ENCODE data around the gene MRM3. TPM values are rescaled to one million over a fixed set of nuclear protein-coding genes. Genes with fewer than 3 reads are reported as not detected.
"Not testable (repeated sequence)": the region's sequence is repeated elsewhere in the genome, so short reads cannot be mapped to it uniquely, and the experiment has no call there.

The MRM3 gene
- total RNA-seq, 5 donors from 2014 or later (not counting 1 experiment from before 2014, with no cell fraction given) = 23.0 to 34.1 (median 25.6) TPM

DNA sequence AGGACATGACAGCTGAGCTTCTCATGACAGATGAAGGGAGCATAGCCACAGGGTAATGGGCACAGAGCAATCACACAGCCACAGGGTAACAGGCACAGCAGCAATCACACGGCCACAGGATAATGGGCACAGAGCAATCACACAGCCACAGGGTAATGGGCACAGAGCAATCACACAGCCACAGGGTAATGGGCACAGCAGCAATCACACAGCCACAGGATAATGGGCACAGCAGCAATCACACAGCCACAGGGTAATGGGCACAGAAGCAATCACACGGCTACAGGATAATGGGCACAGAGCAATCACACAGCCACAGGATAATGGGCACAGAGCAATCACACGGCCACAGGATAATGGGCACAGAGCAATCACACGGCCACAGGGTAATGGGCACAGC is 33.5 kb upstream of the MRM3 start:
- DNase-seq; H3K27me3 ChIP-seq (replicated peaks in 1 of 2; ENCODE audit: control insufficient read depth in 2 of 2, extremely low read depth in 1 of 2, insufficient read depth in 2 of 2, low read length in 1 of 2); H3K27me3 Mint-ChIP-seq; H3K9me3 Mint-ChIP-seq; H3K4me3 ChIP-seq (ENCODE audit: control insufficient read depth in 1 of 2, extremely low read depth in 1 of 2, low read length in 1 of 2); POLR2A ChIA-PET; H3K4me3 Mint-ChIP-seq; ATAC-seq (replicated peaks in 1 of 4); H3K27ac Mint-ChIP-seq; H3K9me3 ChIP-seq; CTCF ChIA-PET; H3K27ac ChIP-seq (ENCODE audit: low read length): not testable (repeated sequence)
- Mint-ChIP-seq H3K36me3 (peaks cover 27% of the 10 kb centered on the region), H3K4me1 (peaks cover 32 to 43% (median 42%) of the 10 kb centered on the region in 3 donors)
- peaks cover 8 to 29% of the 10 kb centered on the region in 2 experiments for H3K4me1 ChIP-seq (ENCODE audit: control insufficient read depth in 1 of 2, extremely low read depth in 1 of 2, insufficient read depth in 2 of 2, low read length in 2 of 2)
- peaks cover 9 to 37% of the 10 kb centered on the region in 2 donors for H3K36me3 ChIP-seq (ENCODE audit: control insufficient read depth in 2 of 2, extremely low read depth in 1 of 2, insufficient read depth in 1 of 2, low read length in 1 of 2)
- WGBS (ENCODE audit: insufficient coverage) = no CpG with 5 or more reads among the region's 4 CpGs

DNA sequence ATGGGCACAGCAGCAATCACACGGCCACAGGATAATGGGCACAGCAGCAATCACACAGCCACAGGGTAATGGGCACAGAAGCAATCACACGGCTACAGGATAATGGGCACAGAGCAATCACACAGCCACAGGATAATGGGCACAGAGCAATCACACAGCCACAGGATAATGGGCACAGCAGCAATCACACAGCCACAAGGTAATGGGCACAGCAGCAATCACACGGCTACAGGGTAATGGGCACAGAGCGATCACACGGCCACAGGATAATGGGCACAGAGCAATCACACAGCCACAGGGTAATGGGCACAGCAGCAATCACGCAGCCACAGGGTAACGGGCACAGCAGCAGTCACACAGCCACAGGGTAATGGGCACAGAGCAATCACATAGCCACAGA is 32.8 kb upstream of the MRM3 start:
- DNase-seq; H3K27ac ChIP-seq (ENCODE audit: low read length); H3K4me3 ChIP-seq (ENCODE audit: control insufficient read depth in 1 of 2, extremely low read depth in 1 of 2, low read length in 1 of 2); ATAC-seq (replicated peaks in 1 of 4); H3K9me3 Mint-ChIP-seq; H3K27ac Mint-ChIP-seq; H3K27me3 ChIP-seq (replicated peaks in 1 of 2; ENCODE audit: control insufficient read depth in 2 of 2, extremely low read depth in 1 of 2, insufficient read depth in 2 of 2, low read length in 1 of 2); H3K27me3 Mint-ChIP-seq; POLR2A ChIA-PET; CTCF ChIA-PET; H3K9me3 ChIP-seq: not testable (repeated sequence)
- peaks cover 8 to 29% of the 10 kb centered on the region in 2 experiments for H3K4me1 ChIP-seq (ENCODE audit: control insufficient read depth in 1 of 2, extremely low read depth in 1 of 2, insufficient read depth in 2 of 2, low read length in 2 of 2)
- Mint-ChIP-seq H3K36me3 (peaks cover 21% of the 10 kb centered on the region), H3K4me1 (peaks cover 32 to 43% (median 42%) of the 10 kb centered on the region in 3 donors), H3K4me3 (peak overlapping the region in 2 of 3 donors; percentile 0 to 98)
- H3K36me3 ChIP-seq (ENCODE audit: control insufficient read depth in 2 of 2, extremely low read depth in 1 of 2, insufficient read depth in 1 of 2, low read length in 1 of 2) = peaks cover 9 to 33% of the 10 kb centered on the region in 2 donors
- 94% methylated on average over 6 of the region's 7 CpGs for WGBS (ENCODE audit: insufficient coverage)

DNA sequence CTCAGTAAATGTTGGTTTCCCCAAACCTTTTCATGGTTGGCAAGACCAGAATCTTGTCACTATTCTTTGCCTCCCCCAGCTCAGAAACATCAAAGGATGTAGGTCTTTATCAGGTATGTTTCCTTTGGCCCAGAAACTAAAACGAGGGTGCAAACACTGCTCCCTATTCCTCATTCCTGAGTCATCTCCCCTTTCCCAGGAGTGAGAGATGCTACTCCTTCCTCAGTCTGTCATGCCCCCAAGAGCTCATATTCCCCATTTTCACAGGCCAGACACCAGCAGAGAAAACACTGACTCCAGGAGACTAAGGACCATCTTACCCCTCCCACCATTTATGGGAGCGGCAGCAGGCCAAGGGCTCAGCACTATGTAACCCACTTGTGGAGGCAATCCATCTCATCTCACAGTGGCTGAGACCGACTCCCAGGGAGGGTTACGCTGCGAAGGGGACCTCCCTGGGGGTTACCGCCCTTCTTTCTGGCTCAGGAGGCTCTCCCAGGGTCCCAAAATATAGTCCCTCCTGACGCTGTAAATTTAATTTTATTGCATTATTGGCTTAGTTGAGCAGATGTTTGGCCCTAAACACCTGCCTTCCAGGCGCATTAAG is 31.6 kb upstream of the MRM3 start:
- peaks cover 19% of the 10 kb centered on the region for H3K36me3 Mint-ChIP-seq
- H3K27ac ChIP-seq (ENCODE audit: low read length) = no peak overlapping the region
- H3K9me3 Mint-ChIP-seq = no peaks in the 10 kb centered on the region
- peaks cover 8 to 29% of the 10 kb centered on the region in 2 experiments for H3K4me1 ChIP-seq (ENCODE audit: control insufficient read depth in 1 of 2, extremely low read depth in 1 of 2, insufficient read depth in 2 of 2, low read length in 2 of 2)
- peak overlapping the region; percentile 91 to 98 (median 91) for H3K4me3 Mint-ChIP-seq
- peak overlapping the region in 1 of 2 donors; percentile 83 for H3K4me3 ChIP-seq (ENCODE audit: control insufficient read depth in 1 of 2, extremely low read depth in 1 of 2, low read length in 1 of 2)
- no peak for ATAC-seq (replicated peaks in 1 of 4)
- DNase-seq = no peak
- H3K36me3 ChIP-seq (ENCODE audit: control insufficient read depth in 2 of 2, extremely low read depth in 1 of 2, insufficient read depth in 1 of 2, low read length in 1 of 2) = peaks cover 0 to 22% of the 10 kb centered on the region in 2 donors
- ChIA-PET CTCF (interaction anchor here (0.5 to 1.0 kb wide), 4 partner anchors 32 to 251 kb away, joined by 3 to 4 read pairs (median 3); partner anchors contain the start of gene TIMM22 (in 1 of the 2)), POLR2A (no interaction called here)
- WGBS (ENCODE audit: insufficient coverage) = 80% methylated on average over 3 of the region's 8 CpGs
- peaks cover 32 to 43% (median 42%) of the 10 kb centered on the region in 3 donors for H3K4me1 Mint-ChIP-seq
- peak overlapping the region; percentile 49 to 53 for H3K27ac Mint-ChIP-seq
- H3K27me3 Mint-ChIP-seq = no peaks in the 10 kb centered on the region
- no peaks in the 10 kb centered on the region for H3K27me3 ChIP-seq (replicated peaks in 1 of 2; ENCODE audit: control insufficient read depth in 2 of 2, extremely low read depth in 1 of 2, insufficient read depth in 2 of 2, low read length in 1 of 2)
- no peaks in the 10 kb centered on the region for H3K9me3 ChIP-seq

DNA sequence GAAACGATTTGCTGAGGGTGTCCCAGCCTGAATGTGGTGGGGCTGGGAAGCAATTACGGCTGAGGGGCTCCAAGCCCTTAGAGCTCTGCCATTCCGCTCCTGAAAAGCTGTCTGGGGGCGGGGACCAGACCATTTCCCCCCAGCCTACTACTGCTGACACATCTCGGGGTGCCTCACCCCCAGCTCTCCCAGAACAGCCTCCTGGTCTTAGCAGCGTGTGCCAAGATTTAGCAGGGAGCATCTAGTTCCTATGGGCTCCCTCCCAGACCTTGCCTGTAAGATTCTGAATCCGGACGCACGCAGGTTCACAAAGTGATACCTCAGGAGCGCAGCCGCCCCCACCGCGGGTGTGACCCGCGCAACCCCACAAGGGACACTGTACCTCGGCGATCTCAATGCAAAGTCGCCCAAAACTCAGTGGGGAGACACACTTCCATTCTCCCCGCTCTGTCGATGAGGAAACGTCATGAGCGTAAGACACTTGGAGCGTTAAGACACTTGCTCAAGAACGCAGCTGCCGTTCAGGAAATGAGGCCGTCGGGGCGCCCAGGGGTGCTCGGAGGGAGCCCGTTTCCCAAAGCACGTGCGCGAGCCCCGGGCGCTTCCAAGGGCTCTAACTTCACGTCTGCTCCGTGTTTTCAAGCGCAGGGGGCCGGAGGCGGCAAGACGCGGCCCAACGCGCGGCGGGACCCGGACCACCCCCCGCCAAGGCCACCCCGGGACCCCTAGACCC is 30.7 kb upstream of the MRM3 start:
- peaks cover 8 to 29% of the 10 kb centered on the region in 2 experiments for H3K4me1 ChIP-seq (ENCODE audit: control insufficient read depth in 1 of 2, extremely low read depth in 1 of 2, insufficient read depth in 2 of 2, low read length in 2 of 2)
- POLR2A ChIA-PET = no interaction called here
- Mint-ChIP-seq H3K4me1 (peaks cover 32 to 43% (median 42%) of the 10 kb centered on the region in 3 donors), H3K9me3 (no peaks in the 10 kb centered on the region), H3K36me3 (peaks cover 12% of the 10 kb centered on the region), H3K27ac (peak overlapping the region; percentile 90 to 92), H3K4me3 (peak overlapping the region; percentile 91 to 98 (median 91)), H3K27me3 (no peaks in the 10 kb centered on the region)
- H3K36me3 ChIP-seq (ENCODE audit: control insufficient read depth in 2 of 2, extremely low read depth in 1 of 2, insufficient read depth in 1 of 2, low read length in 1 of 2) = peaks cover 0 to 13% of the 10 kb centered on the region in 2 donors
- WGBS (ENCODE audit: insufficient coverage) = under 1% methylated on average over 46 of the region's 49 CpGs
- peak; percentile 50 to 61 (median 59) for ATAC-seq (replicated peaks in 1 of 4)
- peak in 34 of 35 experiments; percentile 5 to 72 (median 50) for DNase-seq
- CTCF ChIA-PET = no interaction called here
- no peak overlapping the region for H3K27ac ChIP-seq (ENCODE audit: low read length)
- no peaks in the 10 kb centered on the region for H3K27me3 ChIP-seq (replicated peaks in 1 of 2; ENCODE audit: control insufficient read depth in 2 of 2, extremely low read depth in 1 of 2, insufficient read depth in 2 of 2, low read length in 1 of 2)
- no peaks in the 10 kb centered on the region for H3K9me3 ChIP-seq
- peak overlapping the region; percentile 70 to 83 for H3K4me3 ChIP-seq (ENCODE audit: control insufficient read depth in 1 of 2, extremely low read depth in 1 of 2, low read length in 1 of 2)

DNA sequence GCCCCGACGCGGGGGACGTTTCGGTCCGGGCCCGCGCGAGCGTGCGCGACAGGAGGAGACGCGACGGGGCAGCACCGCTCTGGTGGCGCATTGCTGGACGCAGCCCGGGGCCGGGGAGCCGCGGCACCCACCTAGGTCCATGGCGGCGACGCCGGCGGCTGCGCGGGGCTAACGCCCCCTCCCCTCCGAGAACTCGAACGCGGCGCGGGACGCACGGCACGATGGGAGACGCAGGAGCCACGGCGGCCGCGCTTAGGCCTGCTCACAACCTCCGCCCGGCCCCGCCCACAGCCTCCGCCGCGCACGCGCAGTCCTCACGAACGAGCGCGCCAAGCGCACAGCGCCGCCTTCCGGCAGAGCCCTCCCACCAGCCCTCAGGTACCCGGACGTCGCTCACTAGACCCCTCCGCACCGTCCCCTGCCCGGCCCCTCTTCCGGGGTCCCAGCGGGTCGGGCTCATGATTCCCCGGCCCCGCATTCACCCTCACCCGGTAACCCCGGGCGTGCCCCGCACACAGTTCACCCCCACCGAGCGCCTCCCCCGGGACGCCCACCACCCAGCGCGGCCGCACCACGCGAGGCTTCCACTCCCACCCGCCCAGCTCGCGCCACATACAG is 30.0 kb upstream of the MRM3 start, which contains the start of gene GEMIN4:
TSS of gene GEMIN4 (minus strand) at position 263 of the 618 bp plus-strand sequence. CDS start at position 141, 122 bp downstream.
- Mint-ChIP-seq H3K4me1 (peaks cover 32 to 43% (median 42%) of the 10 kb centered on the region in 3 donors), H3K27ac (peak within 1 kb of the TSS; percentile 92), H3K4me3 (peak within 1 kb of the TSS; percentile 91 to 98 (median 92)), H3K36me3 (peaks cover 15% of the 10 kb centered on the region), H3K9me3 (no peaks in the 10 kb centered on the region), H3K27me3 (no peaks in the 10 kb centered on the region)
- Histone ChIP-seq H3K27me3 (replicated peaks in 1 of 2; ENCODE audit: control insufficient read depth in 2 of 2, extremely low read depth in 1 of 2, insufficient read depth in 2 of 2, low read length in 1 of 2) (no peaks in the 10 kb centered on the region), H3K4me1 (ENCODE audit: control insufficient read depth in 1 of 2, extremely low read depth in 1 of 2, insufficient read depth in 2 of 2, low read length in 2 of 2) (peaks cover 8 to 29% of the 10 kb centered on the region in 2 experiments), H3K9me3 (no peaks in the 10 kb centered on the region), H3K36me3 (ENCODE audit: control insufficient read depth in 2 of 2, extremely low read depth in 1 of 2, insufficient read depth in 1 of 2, low read length in 1 of 2) (peaks cover 0 to 11% of the 10 kb centered on the region in 2 donors), H3K4me3 (ENCODE audit: control insufficient read depth in 1 of 2, extremely low read depth in 1 of 2, low read length in 1 of 2) (peak within 1 kb of the TSS; percentile 70 to 83), H3K27ac (ENCODE audit: low read length) (peak within 1 kb of the TSS; percentile 50)
- CTCF ChIA-PET = interaction anchor here (0.6 to 1.0 kb wide), 5 partner anchors 21 to 244 kb away, joined by 3 to 7 read pairs (median 5); partner anchors contain the start of gene TIMM22 (in 1 of the 2)
- DNase-seq (peak; percentile 88 to 99 (median 96)), ATAC-seq (replicated peaks in 1 of 4) (peak; percentile 84 to 89 (median 85))
- POLR2A ChIA-PET = interaction anchor here in 1 of 2 donors (0.8 kb wide), 1 partner anchor 27 kb away, joined by 3 read pairs; no protein-coding TSS in a partner anchor
- WGBS (ENCODE audit: insufficient coverage) = under 1% methylated on average over 87 of the region's 87 CpGs

All from T-cell (primary cell).